Keratinocyte (primary cell): ENCODE results near the gene GARIN5B. TPM values are rescaled to one million over a fixed set of nuclear protein-coding genes. Genes with fewer than 3 reads are reported as not detected.

Experiments used
- DNase-seq: peaks from one replicate; pipeline ENCODE4 v3.0.0-alpha.2; 2011; ENCODE audit warnings: low read depth, missing footprints, low spot score
- FAIRE-seq: peaks from 2 replicates; lab custom pipeline; 2011; peaks lifted over from hg19 to GRCh38; lab: Jason Lieb, UNC
- H2AFZ ChIP-seq: 2 replicates; pipeline ENCODE4 v1.6.0; 2012; ENCODE audit warnings: low read length, control low read depth, inconsistent platforms; ENCODE audit not compliant: control insufficient read depth
- H3K27ac ChIP-seq: 2 replicates; pipeline ENCODE4 v1.5.1; 2011; ENCODE audit warnings: low read length; ENCODE audit not compliant: control insufficient read depth, insufficient read depth
- H3K27me3 ChIP-seq: 3 replicates; pipeline ENCODE4 v1.6.0; 2011; ENCODE audit warnings: low read length; ENCODE audit not compliant: control insufficient read depth, insufficient read depth; ENCODE audit errors: extremely low read depth
- H3K36me3 ChIP-seq, 2 experiments: 2 replicates in 1 of 2; 3 replicates in 1 of 2; pipeline ENCODE4 v1.5.1; 2011; ENCODE audit warnings: low read length in 2 of 2, mild to moderate bottlenecking in 1 of 2; ENCODE audit not compliant: control insufficient read depth in 2 of 2, insufficient read depth in 2 of 2; ENCODE audit errors: extremely low read depth in 1 of 2
- H3K4me1 ChIP-seq: 3 replicates; pipeline ENCODE4 v1.5.1; 2011; ENCODE audit warnings: low read length; ENCODE audit not compliant: control insufficient read depth, insufficient read depth; ENCODE audit errors: extremely low read depth
- H3K4me2 ChIP-seq: 3 replicates; pipeline ENCODE4 v1.6.0; 2011; ENCODE audit warnings: low read depth, low read length; ENCODE audit not compliant: control insufficient read depth, insufficient read depth; ENCODE audit errors: extremely low read depth
- H3K4me3 ChIP-seq, 3 experiments: fragments of 200-600 bp in 1 of 3; sonication (generic) in 1 of 3; 2 replicates in 2 of 3; 3 replicates in 1 of 3; pipeline ENCODE4 v1.5.1; 2011 to 2016; ENCODE audit warnings: low read length in 3 of 3, mild to moderate bottlenecking in 3 of 3, control low read depth in 2 of 3, inconsistent platforms in 1 of 3, low read depth in 1 of 3, mixed read lengths in 1 of 3, mixed run types in 1 of 3, moderate library complexity in 1 of 3; ENCODE audit not compliant: control insufficient read depth in 2 of 3, insufficient read depth in 2 of 3; ENCODE audit errors: extremely low read depth in 1 of 3
- H3K79me2 ChIP-seq: 2 replicates; pipeline ENCODE4 v1.6.0; 2012; ENCODE audit warnings: low read length; ENCODE audit not compliant: control insufficient read depth, insufficient read depth
- H3K9ac ChIP-seq: 3 replicates; pipeline ENCODE4 v1.6.0; 2011; ENCODE audit warnings: low read length; ENCODE audit not compliant: control insufficient read depth, insufficient read depth; ENCODE audit errors: extremely low read depth
- H3K9me1 ChIP-seq: 3 replicates; pipeline ENCODE4 v1.6.0; 2011; ENCODE audit warnings: low read length; ENCODE audit not compliant: control insufficient read depth, insufficient read depth; ENCODE audit errors: extremely low read depth
- H3K9me3 ChIP-seq: 2 replicates; pipeline ENCODE4 v1.5.1; 2012; ENCODE audit warnings: low read depth, low read length; ENCODE audit not compliant: control insufficient read depth
- H4K20me1 ChIP-seq: 3 replicates; pipeline ENCODE4 v1.6.0; 2011; ENCODE audit warnings: low read length; ENCODE audit not compliant: control insufficient read depth, insufficient read depth; ENCODE audit errors: extremely low read depth
- EZH2 ChIP-seq: IDR thresholded peaks from one replicate; pipeline ENCODE4 v1.6.1; 2012; ENCODE audit warnings: inconsistent platforms, mild to moderate bottlenecking, low read length, moderate library complexity
- dilution Hi-C: fragments of 300-500 bp; cut with MboI; formaldehyde crosslinking; loops from one replicate; pipeline ENCODE4 v1.7.0; 2020; ENCODE audit warnings: low sequenced_read_pairs; ENCODE audit not compliant: extremely low pct_ligation_motif_present
- polyA plus RNA-seq, 5 experiments: library from polyadenylated mRNA; depleted of rRNA in 3 of 5; stranded (reverse) in 3 of 5; stranded (forward) in 1 of 5; unstranded in 1 of 5; fragments of >200 nt; gene quantifications; 1 replicate in 1 of 5; 2 replicates in 3 of 5; 3 replicates in 1 of 5; pipeline versions ENCODE4 v1.2.1 to v1.2.3, GENCODE V29; 2011 to 2012; ENCODE audit warnings: missing spikeins in 2 of 5, low read depth in 1 of 5, low replicate concordance in 1 of 5
- TF ChIP-seq, protein P1 (sequence below), 3 experiments: IDR thresholded peaks in 1 of 3; conservative IDR thresholded peaks in 1 of 3; optimal IDR thresholded peaks in 1 of 3; 2 replicates in 2 of 3; 3 replicates in 1 of 3; pipeline versions ENCODE3 to v1.5.1; 2011; ENCODE audit warnings: low read length in 3 of 3, mild to moderate bottlenecking in 3 of 3, moderate library complexity in 2 of 3, control low read depth in 1 of 3, inconsistent platforms in 1 of 3; ENCODE audit not compliant: insufficient read depth in 2 of 3; ENCODE audit errors: extremely low read depth in 1 of 3

The GARIN5B gene
- polyA plus RNA-seq, 1 donor (not counting 4 experiments of a cell fraction or from before 2014, with no cell fraction given) = not detected

DNA sequence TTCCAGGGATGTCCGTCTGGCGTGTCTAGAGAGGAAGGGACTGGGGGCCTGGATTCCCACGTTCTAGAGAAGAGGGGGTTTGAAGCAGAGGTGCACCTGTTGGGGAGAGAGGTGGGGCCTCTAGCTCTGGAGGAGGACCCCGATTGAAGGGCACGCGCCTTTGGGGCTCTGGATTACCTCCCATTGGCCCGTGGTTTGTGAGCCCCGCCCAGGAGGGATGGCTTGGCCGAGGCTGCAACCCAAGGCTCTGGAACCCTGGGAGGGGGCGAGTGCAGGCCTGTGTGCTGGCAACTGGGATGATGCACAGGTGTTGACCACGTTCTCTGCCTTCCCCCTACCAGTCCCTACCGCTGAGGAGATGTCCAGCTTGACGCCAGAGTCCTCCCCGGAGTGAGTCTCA lies 58.1 kb downstream of the GARIN5B start:
- Histone ChIP-seq H3K27me3 (no peaks in the 10 kb centered on the region), H3K4me3 (no peak overlapping the region), H3K9ac (no peak overlapping the region), H4K20me1 (no peaks in the 10 kb centered on the region), H3K9me3 (no peaks in the 10 kb centered on the region), H2AFZ (no peak overlapping the region), H3K4me1 (peaks cover 2% of the 10 kb centered on the region), H3K79me2 (no peaks in the 10 kb centered on the region), H3K36me3 (no peaks in the 10 kb centered on the region), H3K27ac (no peak overlapping the region), H3K9me1 (no peaks in the 10 kb centered on the region), H3K4me2 (no peak overlapping the region)
- DNase-seq (no peak), FAIRE-seq (no peak)
- dilution Hi-C loops = no loop called here
- no peak for TF ChIP-seq EZH2
- TF ChIP-seq, protein P1, sequence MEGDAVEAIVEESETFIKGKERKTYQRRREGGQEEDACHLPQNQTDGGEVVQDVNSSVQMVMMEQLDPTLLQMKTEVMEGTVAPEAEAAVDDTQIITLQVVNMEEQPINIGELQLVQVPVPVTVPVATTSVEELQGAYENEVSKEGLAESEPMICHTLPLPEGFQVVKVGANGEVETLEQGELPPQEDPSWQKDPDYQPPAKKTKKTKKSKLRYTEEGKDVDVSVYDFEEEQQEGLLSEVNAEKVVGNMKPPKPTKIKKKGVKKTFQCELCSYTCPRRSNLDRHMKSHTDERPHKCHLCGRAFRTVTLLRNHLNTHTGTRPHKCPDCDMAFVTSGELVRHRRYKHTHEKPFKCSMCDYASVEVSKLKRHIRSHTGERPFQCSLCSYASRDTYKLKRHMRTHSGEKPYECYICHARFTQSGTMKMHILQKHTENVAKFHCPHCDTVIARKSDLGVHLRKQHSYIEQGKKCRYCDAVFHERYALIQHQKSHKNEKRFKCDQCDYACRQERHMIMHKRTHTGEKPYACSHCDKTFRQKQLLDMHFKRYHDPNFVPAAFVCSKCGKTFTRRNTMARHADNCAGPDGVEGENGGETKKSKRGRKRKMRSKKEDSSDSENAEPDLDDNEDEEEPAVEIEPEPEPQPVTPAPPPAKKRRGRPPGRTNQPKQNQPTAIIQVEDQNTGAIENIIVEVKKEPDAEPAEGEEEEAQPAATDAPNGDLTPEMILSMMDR (optimal IDR thresholded peaks at IDR 0.05 in 1 of 3, IDR thresholded peaks at IDR 0.05 in 1 of 3, conservative IDR thresholded peaks at IDR 0.05 in 1 of 3; ENCODE audit: extremely low read depth in 1 of 3, insufficient read depth in 2 of 3, low read length in 3 of 3) = no peak

Other genes starting within 250 kb of the GARIN5B start
- 22.9 to 41.2 TPM (median 24.7 TPM) in 3 replicates for gene PPP1R12C, start 245.6 kb downstream of the GARIN5B start, polyA plus RNA-seq
- 89.7 to 113 TPM (median 99.6 TPM) in 3 replicates for gene TNNT1, start 214.1 kb downstream of the GARIN5B start, polyA plus RNA-seq
- 2.2 to 4.1 TPM (median 3.3 TPM) in 3 replicates for gene TNNI3, start 205.5 kb downstream of the GARIN5B start, polyA plus RNA-seq
- 8.5 to 14.3 TPM (median 12.9 TPM) in 3 replicates for gene DNAAF3, start 196.6 kb downstream of the GARIN5B start, polyA plus RNA-seq
- 0.05 to 0.39 TPM (median 0.33 TPM) in 3 replicates for gene SYT5, start 183.0 kb downstream of the GARIN5B start, polyA plus RNA-seq
- 0.06 to 0.17 TPM (median 0.09 TPM) in 3 replicates for gene PTPRH, start 153.8 kb downstream of the GARIN5B start, polyA plus RNA-seq
- gene TMEM86B, start 134.5 kb downstream of the GARIN5B start, polyA plus RNA-seq = 0.60 to 0.88 TPM (median 0.68 TPM) in 3 replicates
- gene PPP6R1, start 104.2 kb downstream of the GARIN5B start, polyA plus RNA-seq = 26.7 to 49.7 TPM (median 27.5 TPM) in 3 replicates
- 20.2 to 26.7 TPM (median 24.7 TPM) in 3 replicates for gene HSPBP1, start 83.2 kb downstream of the GARIN5B start, polyA plus RNA-seq
- gene BRSK1, start 79.3 kb downstream of the GARIN5B start, polyA plus RNA-seq = 0.46 to 1.1 TPM (median 0.98 TPM) in 3 replicates
- gene TMEM150B, start 37.9 kb downstream of the GARIN5B start, polyA plus RNA-seq = not detected in 3 replicates
- 4.3 to 7.4 TPM (median 6.5 TPM) in 3 replicates for gene KMT5C, start 23.4 kb downstream of the GARIN5B start, polyA plus RNA-seq
- gene COX6B2, start 8.5 kb downstream of the GARIN5B start, polyA plus RNA-seq = 1.4 to 6.5 TPM (median 1.7 TPM) in 3 replicates
- 1.6 to 5.1 TPM (median 2.2 TPM) in 3 replicates for gene IL11, start 7.2 kb upstream of the GARIN5B start, polyA plus RNA-seq
- gene TMEM190, start 13.6 kb upstream of the GARIN5B start, polyA plus RNA-seq = 0.19 TPM in 1 of 3 replicates, not detected in the others
- 0.23 to 0.31 TPM (median 0.24 TPM) in 3 replicates for gene TMEM238, start 21.0 kb upstream of the GARIN5B start, polyA plus RNA-seq
- gene RPL28, start 22.7 kb upstream of the GARIN5B start, polyA plus RNA-seq = 282 to 1,011 TPM (median 432 TPM) in 3 replicates
- 22.1 to 42.3 TPM (median 31.8 TPM) in 3 replicates for gene UBE2S, start 44.5 kb upstream of the GARIN5B start, polyA plus RNA-seq
- gene SHISA7, start 80.0 kb upstream of the GARIN5B start, polyA plus RNA-seq = not detected in 3 replicates
- 24.5 to 37.7 TPM (median 34.7 TPM) in 3 replicates for gene ISOC2, start 98.4 kb upstream of the GARIN5B start, polyA plus RNA-seq
- not detected in 3 replicates for gene C19orf85, start 101.5 kb upstream of the GARIN5B start, polyA plus RNA-seq
- 0.22 to 1.5 TPM (median 0.39 TPM) in 3 replicates for gene ZNF628, start 113.4 kb upstream of the GARIN5B start, polyA plus RNA-seq
- 11.0 to 12.5 TPM (median 11.9 TPM) in 3 replicates for gene NAT14, start 121.9 kb upstream of the GARIN5B start, polyA plus RNA-seq
- not detected in 3 replicates for gene SSC5D, start 125.2 kb upstream of the GARIN5B start, polyA plus RNA-seq
- not detected in 3 replicates for gene SBK2, start 173.9 kb upstream of the GARIN5B start, polyA plus RNA-seq
- gene SBK3, start 182.3 kb upstream of the GARIN5B start, polyA plus RNA-seq = not detected in 3 replicates
- gene ZNF579, start 217.6 kb upstream of the GARIN5B start, polyA plus RNA-seq = 1.5 to 4.3 TPM (median 2.4 TPM) in 3 replicates
- gene FIZ1, start 236.3 kb upstream of the GARIN5B start, polyA plus RNA-seq = 2.7 to 3.3 TPM (median 2.7 TPM) in 3 replicates
- 2.6 to 6.9 TPM (median 3.1 TPM) in 3 replicates for gene ZNF524, start 237.0 kb upstream of the GARIN5B start, polyA plus RNA-seq
- gene ZNF865, start 242.4 kb upstream of the GARIN5B start, polyA plus RNA-seq = 1.1 to 2.1 TPM (median 1.7 TPM) in 3 replicates